ACC112 (cell line): ENCODE data around the gene HOXC5.

Experiments
- H2AFZ ChIP-seq: fragments of 200-600 bp; sonication (generic); one replicate; pipeline ENCODE4 v1.6.0; 2017; ENCODE audit warnings: antibody characterized with exemption, low read length; ENCODE audit not compliant: unreplicated experiment
- H3K27ac ChIP-seq: fragments of 200-600 bp; sonication (generic); 2 replicates; pipeline ENCODE4 v1.5.1; 2014; ENCODE audit warnings: low read depth, mild to moderate bottlenecking, antibody characterized with exemption, low read length, moderate library complexity
- H3K27me3 ChIP-seq: fragments of 200-600 bp; sonication (generic); 2 replicates; pipeline ENCODE4 v1.6.1; 2014; ENCODE audit warnings: mild to moderate bottlenecking, antibody characterized with exemption, low read length, moderate library complexity, mixed read lengths; ENCODE audit not compliant: insufficient read depth
- H3K36me3 ChIP-seq: fragments of 200-600 bp; sonication (generic); 2 replicates; pipeline ENCODE4 v1.6.1; 2016; ENCODE audit warnings: mild to moderate bottlenecking, antibody characterized with exemption, low read length, moderate library complexity, mixed read lengths; ENCODE audit not compliant: insufficient read depth
- H3K4me1 ChIP-seq: fragments of 200-600 bp; sonication (generic); one replicate; pipeline ENCODE4 v1.6.1; 2016; ENCODE audit warnings: low read length, mixed read lengths; ENCODE audit not compliant: insufficient read depth, unreplicated experiment, control insufficient read depth
- H3K4me3 ChIP-seq: fragments of 200-600 bp; sonication (generic); 2 replicates; pipeline ENCODE4 v1.5.1; 2014; ENCODE audit warnings: mild to moderate bottlenecking, low read depth, low read length
- H3K79me2 ChIP-seq: fragments of 200-600 bp; sonication (generic); one replicate; pipeline ENCODE4 v1.6.0; 2016; ENCODE audit warnings: low read length; ENCODE audit not compliant: control insufficient read depth, unreplicated experiment, insufficient read depth

The HOXC5 gene

GRCh38 chr12:54024127-54024526 is 8.7 kb upstream of the HOXC5 start:
- H3K27me3 ChIP-seq = no peaks in the 10 kb centered on the region
- H3K4me1 ChIP-seq = peaks cover 3% of the 10 kb centered on the region

DNA sequence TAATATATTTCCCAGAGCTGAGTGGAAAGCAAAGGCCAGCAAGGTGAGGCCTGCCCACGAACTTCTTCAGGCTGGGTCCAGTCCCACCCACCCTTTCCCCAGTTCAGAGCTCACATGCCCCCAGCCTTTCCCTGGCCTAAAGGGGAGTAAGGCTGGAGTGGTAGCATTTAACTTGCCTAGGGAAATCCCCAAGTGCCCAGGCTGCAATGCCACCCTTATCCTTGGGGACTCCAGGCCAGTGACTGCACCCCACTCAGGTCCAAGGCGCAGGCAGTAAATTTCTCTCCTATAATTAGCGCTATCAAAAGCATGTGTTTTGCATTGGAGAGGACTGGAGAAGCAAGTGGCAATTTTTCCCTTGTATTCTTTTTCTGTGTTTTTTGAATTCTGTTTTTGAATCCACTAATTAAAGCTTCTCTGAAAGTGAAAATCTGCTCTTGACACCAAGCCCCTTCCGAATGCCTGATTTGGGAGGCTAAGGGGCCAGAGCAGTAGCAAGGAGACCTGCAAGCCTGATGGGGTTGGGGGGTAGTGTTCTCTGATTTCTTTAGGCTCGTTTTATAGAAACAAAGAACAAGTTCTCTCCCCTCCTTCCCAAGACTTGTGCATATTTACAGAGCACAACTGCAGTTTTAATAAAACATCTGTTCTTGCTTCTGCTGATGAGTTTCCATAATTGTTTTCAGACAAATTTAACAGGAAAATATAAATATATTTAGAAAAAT is 8.1 kb upstream of the HOXC5 start:
- Histone ChIP-seq H3K79me2 (no peaks in the 10 kb centered on the region), H3K4me3 (no peak overlapping the region), H2AFZ (no peak overlapping the region), H3K36me3 (no peaks in the 10 kb centered on the region), H3K4me1 (peaks cover 3% of the 10 kb centered on the region), H3K27ac (no peak overlapping the region), H3K27me3 (no peaks in the 10 kb centered on the region)

More at GRCh38 chr12:54024127-54024526, 8.7 kb upstream of the HOXC5 start:
- Histone ChIP-seq H3K36me3 (no peaks in the 10 kb centered on the region), H2AFZ (no peak overlapping the region), H3K4me3 (no peak overlapping the region), H3K27ac (no peak overlapping the region), H3K79me2 (no peaks in the 10 kb centered on the region)

GRCh38 chr12:54025499-54026405 is 7.1 kb upstream of the HOXC5 start:
- no peaks in the 10 kb centered on the region for H3K36me3 ChIP-seq
- H3K4me1 ChIP-seq = peaks cover 4% of the 10 kb centered on the region
- no peaks in the 10 kb centered on the region for H3K79me2 ChIP-seq
- no peak overlapping the region for H2AFZ ChIP-seq
- no peak overlapping the region for H3K27ac ChIP-seq
- no peaks in the 10 kb centered on the region for H3K27me3 ChIP-seq
- H3K4me3 ChIP-seq = no peak overlapping the region

- Histone ChIP-seq H3K27ac (no peak overlapping the region), H3K79me2 (no peaks in the 10 kb centered on the region), H3K4me3 (no peak overlapping the region), H2AFZ (no peak overlapping the region), H3K4me1 (peaks cover 11% of the 10 kb centered on the region), H3K36me3 (no peaks in the 10 kb centered on the region), H3K27me3 (no peaks in the 10 kb centered on the region)
These were observed 6.0 kb upstream of the HOXC5 start for GRCh38 chr12:54026640-54027441.

DNA sequence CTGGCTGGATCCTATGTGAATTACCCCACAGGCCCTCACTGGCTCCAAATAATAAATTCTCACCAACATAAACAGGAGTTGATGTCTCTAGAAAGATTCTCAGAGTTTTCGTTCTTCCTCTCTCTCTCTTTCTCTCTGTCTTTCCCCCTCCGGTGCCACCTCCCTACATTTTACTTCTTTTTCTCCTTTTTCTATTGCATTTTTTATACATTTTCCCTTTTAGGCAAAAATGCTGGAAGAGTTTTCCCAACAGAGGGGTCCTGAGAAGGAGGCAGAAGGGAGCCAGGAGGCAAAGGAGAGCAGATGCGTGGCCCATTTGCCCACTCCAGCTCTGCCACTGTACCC is 5.4 kb upstream of the HOXC5 start:
- peaks cover 11% of the 10 kb centered on the region for H3K4me1 ChIP-seq
- H3K79me2 ChIP-seq = no peaks in the 10 kb centered on the region
- no peak overlapping the region for H2AFZ ChIP-seq
- H3K27ac ChIP-seq = no peak overlapping the region
- no peaks in the 10 kb centered on the region for H3K27me3 ChIP-seq
- H3K4me3 ChIP-seq = no peak overlapping the region
- no peaks in the 10 kb centered on the region for H3K36me3 ChIP-seq

DNA sequence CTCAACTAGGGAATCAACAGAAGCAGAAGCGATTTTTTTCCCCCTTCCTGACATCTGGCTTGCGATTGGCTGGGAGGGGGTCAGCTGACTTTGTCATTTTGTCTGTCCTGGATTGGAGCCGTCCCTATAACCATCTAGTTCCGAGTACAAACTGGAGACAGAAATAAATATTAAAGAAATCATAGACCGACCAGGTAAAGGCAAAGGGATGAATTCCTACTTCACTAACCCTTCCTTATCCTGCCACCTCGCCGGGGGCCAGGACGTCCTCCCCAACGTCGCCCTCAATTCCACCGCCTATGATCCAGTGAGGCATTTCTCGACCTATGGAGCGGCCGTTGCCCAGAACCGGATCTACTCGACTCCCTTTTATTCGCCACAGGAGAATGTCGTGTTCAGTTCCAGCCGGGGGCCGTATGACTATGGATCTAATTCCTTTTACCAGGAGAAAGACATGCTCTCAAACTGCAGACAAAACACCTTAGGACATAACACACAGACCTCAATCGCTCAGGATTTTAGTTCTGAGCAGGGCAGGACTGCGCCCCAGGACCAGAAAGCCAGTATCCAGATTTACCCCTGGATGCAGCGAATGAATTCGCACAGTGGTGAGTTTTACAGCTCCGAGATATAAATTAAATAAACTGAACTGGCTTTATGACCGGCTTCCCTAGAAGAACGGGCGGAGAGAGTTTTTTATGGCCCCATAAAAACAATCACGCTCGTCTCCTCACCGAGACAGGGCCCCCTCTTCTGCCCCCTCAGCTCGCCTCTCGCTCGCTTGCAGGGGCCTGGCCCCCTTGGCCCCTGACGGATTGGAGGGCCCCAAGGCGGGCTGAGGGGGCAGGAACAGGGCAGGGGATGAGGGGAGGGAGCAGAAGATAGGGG is 4.3 kb upstream of the HOXC5 start, which contains the start of gene HOXC6:
HOXC6 (plus strand) TSS at position 127 of the 888 bp plus-strand sequence; CDS start at position 209, 82 bp downstream.
- Histone ChIP-seq H3K79me2 (no peaks in the 10 kb centered on the region), H2AFZ (peak within 1 kb of the TSS; percentile 98), H3K27me3 (no peaks in the 10 kb centered on the region), H3K4me1 (peaks cover 11% of the 10 kb centered on the region), H3K36me3 (no peaks in the 10 kb centered on the region), H3K27ac (peak within 1 kb of the TSS; percentile 32; the same call in 1 of the 2 replicates), H3K4me3 (peak within 1 kb of the TSS; percentile 91)

DNA sequence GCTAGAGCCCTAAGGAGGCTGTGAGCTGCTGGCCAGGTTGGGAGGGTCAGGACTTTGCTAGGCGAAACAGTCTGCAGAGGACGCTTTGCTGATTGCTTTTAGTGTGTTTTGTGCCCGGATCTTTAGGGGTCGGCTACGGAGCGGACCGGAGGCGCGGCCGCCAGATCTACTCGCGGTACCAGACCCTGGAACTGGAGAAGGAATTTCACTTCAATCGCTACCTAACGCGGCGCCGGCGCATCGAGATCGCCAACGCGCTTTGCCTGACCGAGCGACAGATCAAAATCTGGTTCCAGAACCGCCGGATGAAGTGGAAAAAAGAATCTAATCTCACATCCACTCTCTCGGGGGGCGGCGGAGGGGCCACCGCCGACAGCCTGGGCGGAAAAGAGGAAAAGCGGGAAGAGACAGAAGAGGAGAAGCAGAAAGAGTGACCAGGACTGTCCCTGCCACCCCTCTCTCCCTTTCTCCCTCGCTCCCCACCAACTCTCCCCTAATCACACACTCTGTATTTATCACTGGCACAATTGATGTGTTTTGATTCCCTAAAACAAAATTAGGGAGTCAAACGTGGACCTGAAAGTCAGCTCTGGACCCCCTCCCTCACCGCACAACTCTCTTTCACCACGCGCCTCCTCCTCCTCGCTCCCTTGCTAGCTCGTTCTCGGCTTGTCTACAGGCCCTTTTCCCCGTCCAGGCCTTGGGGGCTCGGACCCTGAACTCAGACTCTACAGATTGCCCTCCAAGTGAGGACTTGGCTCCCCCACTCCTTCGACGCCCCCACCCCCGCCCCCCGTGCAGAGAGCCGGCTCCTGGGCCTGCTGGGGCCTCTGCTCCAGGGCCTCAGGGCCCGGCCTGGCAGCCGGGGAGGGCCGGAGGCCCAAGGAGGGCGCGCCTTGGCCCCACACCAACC is 3.1 kb upstream of the HOXC5 start:
- Histone ChIP-seq H3K36me3 (no peaks in the 10 kb centered on the region), H3K4me1 (peaks cover 14% of the 10 kb centered on the region), H2AFZ (no peak overlapping the region), H3K79me2 (no peaks in the 10 kb centered on the region), H3K4me3 (no peak overlapping the region), H3K27ac (no peak overlapping the region), H3K27me3 (no peaks in the 10 kb centered on the region)

DNA sequence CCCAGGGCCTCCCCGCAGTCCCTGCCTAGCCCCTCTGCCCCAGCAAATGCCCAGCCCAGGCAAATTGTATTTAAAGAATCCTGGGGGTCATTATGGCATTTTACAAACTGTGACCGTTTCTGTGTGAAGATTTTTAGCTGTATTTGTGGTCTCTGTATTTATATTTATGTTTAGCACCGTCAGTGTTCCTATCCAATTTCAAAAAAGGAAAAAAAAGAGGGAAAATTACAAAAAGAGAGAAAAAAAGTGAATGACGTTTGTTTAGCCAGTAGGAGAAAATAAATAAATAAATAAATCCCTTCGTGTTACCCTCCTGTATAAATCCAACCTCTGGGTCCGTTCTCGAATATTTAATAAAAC is 2.4 kb upstream of the HOXC5 start:
- H3K27ac ChIP-seq = no peak overlapping the region
- no peaks in the 10 kb centered on the region for H3K27me3 ChIP-seq
- H3K36me3 ChIP-seq = no peaks in the 10 kb centered on the region
- no peak overlapping the region for H2AFZ ChIP-seq
- no peak overlapping the region for H3K4me3 ChIP-seq
- no peaks in the 10 kb centered on the region for H3K79me2 ChIP-seq
- H3K4me1 ChIP-seq = peaks cover 14% of the 10 kb centered on the region

DNA sequence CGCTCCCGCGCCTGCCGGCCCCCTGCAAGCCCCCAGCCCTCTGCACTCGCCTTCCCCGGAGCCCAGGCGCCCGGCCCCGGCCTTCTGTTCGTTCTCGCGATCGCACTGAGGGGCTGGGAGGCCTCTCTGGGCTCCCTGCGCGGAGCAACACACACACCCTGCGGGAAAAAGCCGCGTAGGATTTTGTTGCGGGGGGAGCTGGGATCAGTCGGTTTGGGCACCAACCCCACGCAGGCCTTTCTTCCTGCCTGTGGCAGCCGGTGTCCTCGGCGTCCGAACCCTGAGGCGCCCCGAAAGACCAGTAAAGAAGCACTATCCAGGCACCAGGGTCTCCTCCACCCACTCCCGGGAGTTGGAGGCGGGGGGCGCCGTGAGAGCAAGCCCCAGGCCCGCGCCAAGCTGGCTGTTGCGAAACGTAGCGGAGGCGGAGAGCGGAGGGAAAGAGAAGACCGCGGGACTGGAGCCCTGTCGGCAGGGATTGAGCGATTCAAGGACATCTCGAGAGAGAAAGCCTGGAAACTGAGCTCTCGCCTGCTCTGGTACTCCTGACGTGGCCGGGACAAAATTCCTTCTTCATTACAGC is 1.9 kb upstream of the HOXC5 start:
- Histone ChIP-seq H3K4me3 (peak overlapping the region; percentile 71), H3K27ac (peak overlapping the region; percentile 36), H2AFZ (peak overlapping the region; percentile 72), H3K4me1 (peaks cover 11% of the 10 kb centered on the region), H3K36me3 (no peaks in the 10 kb centered on the region), H3K27me3 (no peaks in the 10 kb centered on the region), H3K79me2 (no peaks in the 10 kb centered on the region)
